IMR-90 (cell line): ENCODE measurements around the gene NKX6-2. TPM values are rescaled to one million over a fixed set of nuclear protein-coding genes. Genes with fewer than 3 reads are reported as not detected.

ENCODE experiments used
- ATAC-seq: fragments of 200-7000 bp; cut with Tn5 transposase; 2 replicates; pipeline ENCODE4 v1.9.1; 2020; ENCODE audit warnings: low read depth, mild to moderate bottlenecking, moderate library complexity
- BruUV-seq: library from RNA; stranded (reverse); fragments of 400-500 nt; replicated peaks from 2 replicates; lab custom pipeline; 2021; lab: Mats Ljungman, UMichigan
- CTCF ChIA-PET: fragments of 300-600 bp; formaldehyde crosslinking; extraction: SDS; loops from one replicate; lab custom pipeline; 2021; ENCODE audit warnings: antibody characterized with exemption; lab: Yijun Ruan, JAX
- POLR2A ChIA-PET: fragments of 300-600 bp; sonication (Branson Sonifier 250); formaldehyde crosslinking; loops from one replicate; lab custom pipeline; 2022; ENCODE audit warnings: antibody characterized with exemption; ENCODE audit not compliant: unreplicated experiment; lab: Charles Lee
- DNase-seq: peaks from one replicate; pipeline ENCODE4 v3.0.0; 2013
- H2AFZ ChIP-seq: replicated peaks from 2 replicates; pipeline ENCODE3; 2013; ENCODE audit warnings: low read length, mild to moderate bottlenecking; ENCODE audit not compliant: poor library complexity
- H2AK5ac ChIP-seq: 2 replicates; pipeline ENCODE4 v1.6.1; 2013; ENCODE audit warnings: low read depth, low read length, inconsistent platforms
- H2AK9ac ChIP-seq: replicated peaks from 2 replicates; pipeline ENCODE3; 2013; ENCODE audit warnings: mild to moderate bottlenecking, low read depth, low read length, moderate library complexity; ENCODE audit not compliant: poor library complexity
- H2BK120ac ChIP-seq: 2 replicates; pipeline ENCODE4 v1.6.1; 2013; ENCODE audit warnings: low read depth, low read length, inconsistent platforms
- H2BK15ac ChIP-seq: 3 replicates; pipeline ENCODE4 v1.6.1; 2013; ENCODE audit warnings: low read depth, low read length, inconsistent platforms
- H2BK20ac ChIP-seq: 2 replicates; pipeline ENCODE4 v1.6.1; 2013; ENCODE audit warnings: low read depth, mild to moderate bottlenecking, inconsistent platforms, low read length, moderate library complexity
- H2BK5ac ChIP-seq: 2 replicates; pipeline ENCODE4 v1.6.1; 2013; ENCODE audit warnings: mild to moderate bottlenecking, low read depth, low read length, inconsistent platforms; ENCODE audit not compliant: poor library complexity, severe bottlenecking
- H3K14ac ChIP-seq: replicated peaks from 2 replicates; pipeline ENCODE4 v1.6.1; 2013; ENCODE audit warnings: low read depth, low read length, inconsistent platforms
- H3K18ac ChIP-seq: 2 replicates; pipeline ENCODE4 v1.6.1; 2013; ENCODE audit warnings: low read depth, low read length, control low read depth
- H3K23ac ChIP-seq: 2 replicates; pipeline ENCODE4 v1.6.1; 2013; ENCODE audit warnings: low read depth, low read length, inconsistent platforms
- H3K27ac ChIP-seq: 2 replicates; pipeline ENCODE4 v1.5.1; 2013; ENCODE audit warnings: mild to moderate bottlenecking, control low read depth, low read length; ENCODE audit not compliant: insufficient read depth
- H3K27me3 ChIP-seq: 2 replicates; pipeline ENCODE4 v1.6.1; 2013; ENCODE audit warnings: low read length; ENCODE audit not compliant: control insufficient read depth, insufficient read depth
- H3K36me3 ChIP-seq: 2 replicates; pipeline ENCODE4 v1.6.1; 2013; ENCODE audit warnings: low read length, mixed read lengths; ENCODE audit not compliant: control insufficient read depth, insufficient read depth
- H3K4ac ChIP-seq: 2 replicates; pipeline ENCODE4 v1.6.1; 2013; ENCODE audit warnings: low read depth, low read length, inconsistent platforms
- H3K4me1 ChIP-seq: 2 replicates; pipeline ENCODE4 v1.6.1; 2013; ENCODE audit warnings: low read length, mixed read lengths; ENCODE audit not compliant: control insufficient read depth, insufficient read depth
- H3K4me2 ChIP-seq: 2 replicates; pipeline ENCODE4 v1.6.1; 2013; ENCODE audit warnings: low read depth, mild to moderate bottlenecking, control low read depth, low read length, moderate library complexity
- H3K4me3 ChIP-seq: 2 replicates; pipeline ENCODE4 v1.5.1; 2013; ENCODE audit warnings: low read depth, mild to moderate bottlenecking, control low read depth, low read length, moderate library complexity; ENCODE audit not compliant: insufficient read depth
- H3K56ac ChIP-seq: 2 replicates; pipeline ENCODE4 v1.6.1; 2013; ENCODE audit warnings: low read length, inconsistent platforms; ENCODE audit not compliant: insufficient read depth; ENCODE audit errors: extremely low read depth
- H3K79me1 ChIP-seq, 2 experiments: 2 replicates each; pipeline ENCODE4 v1.6.1; 2013; ENCODE audit warnings: low read length in 2 of 2, inconsistent platforms in 1 of 2, low read depth in 1 of 2
- H3K9ac ChIP-seq: 2 replicates; pipeline ENCODE4 v1.6.1; 2013; ENCODE audit warnings: low read depth, low read length, control low read depth
- H3K9me1 ChIP-seq: 2 replicates; pipeline ENCODE4 v1.6.1; 2013; ENCODE audit warnings: low read length, inconsistent platforms; ENCODE audit not compliant: insufficient read depth
- H3K9me3 ChIP-seq: 2 replicates; pipeline ENCODE4 v1.6.1; 2013; ENCODE audit warnings: low read length; ENCODE audit not compliant: control insufficient read depth, insufficient read depth
- H4K20me1 ChIP-seq: 2 replicates; pipeline ENCODE4 v1.6.1; 2013; ENCODE audit warnings: low read length, inconsistent platforms; ENCODE audit not compliant: insufficient read depth
- H4K5ac ChIP-seq: 2 replicates; pipeline ENCODE4 v1.6.1; 2013; ENCODE audit warnings: mild to moderate bottlenecking, low read depth, low read length, control low read depth
- H4K8ac ChIP-seq, 2 experiments: 2 replicates each; pipeline ENCODE4 v1.6.1; 2013; ENCODE audit warnings: low read depth in 2 of 2, low read length in 2 of 2, control low read depth in 1 of 2, inconsistent platforms in 1 of 2
- H4K91ac ChIP-seq: 2 replicates; pipeline ENCODE4 v1.6.1; 2013; ENCODE audit warnings: low read depth, low read length, inconsistent platforms; ENCODE audit not compliant: insufficient read depth
- CHD1 ChIP-seq: IDR thresholded peaks from 2 replicates; pipeline ENCODE4 v1.6.1; 2012; ENCODE audit warnings: low read depth, low read length, improper control_type of control experiment
- NFE2L2 ChIP-seq: fragments of 150-350 bp; IDR thresholded peaks from 2 replicates; pipeline ENCODE4 v1.6.1; 2016; ENCODE audit warnings: low read depth, mild to moderate bottlenecking, low read length
- WGBS, 2 experiments: methylation state at CpG; one replicate each; pipeline versions ENCODE4 v1.1.5 to v1.1.7; 2013; ENCODE audit warnings: missing lambda C conversion rate in 2 of 2; ENCODE audit not compliant: insufficient read length in 1 of 2; ENCODE audit errors: extremely low coverage in 2 of 2; 5-methylcytosine and 5-hydroxymethylcytosine counted together
- dilution Hi-C: fragments of 300-500 bp; cut with HindIII; formaldehyde crosslinking; loops from one replicate; pipeline ENCODE4 v1.14.3; 2018; ENCODE audit warnings: low sequenced_read_pairs; ENCODE audit not compliant: unreplicated experiment
- in situ Hi-C: fragments of 300-500 bp; cut with MboI; formaldehyde crosslinking; loops from 3 replicates; pipeline ENCODE4 v1.14.3; 2019; ENCODE audit warnings: low sequenced_read_pairs, inconsistent platforms, mixed read lengths
- intact Hi-C: fragments of 100-400 bp; cut with micrococcal nuclease; formaldehyde crosslinking; loops from 2 replicates; pipeline ENCODE4 v1.10.0; 2022
- polyA plus RNA-seq, 3 experiments: library from polyadenylated mRNA; depleted of rRNA; stranded (reverse); fragments of >200 nt; gene quantifications; 2 replicates each; pipeline ENCODE4 v1.2.3, GENCODE V29; 2012; ENCODE audit warnings: low replicate concordance in 1 of 3
- total RNA-seq: library from RNA; depleted of rRNA; stranded (reverse); fragments of >200 nt; gene quantifications from 2 replicates; pipeline ENCODE4 v1.2.3, GENCODE V29; 2012

The NKX6-2 gene
- total and polyA plus RNA-seq, 2 of the 4 experiments (the other 2 are of a cell fraction), result not detected

DNA sequence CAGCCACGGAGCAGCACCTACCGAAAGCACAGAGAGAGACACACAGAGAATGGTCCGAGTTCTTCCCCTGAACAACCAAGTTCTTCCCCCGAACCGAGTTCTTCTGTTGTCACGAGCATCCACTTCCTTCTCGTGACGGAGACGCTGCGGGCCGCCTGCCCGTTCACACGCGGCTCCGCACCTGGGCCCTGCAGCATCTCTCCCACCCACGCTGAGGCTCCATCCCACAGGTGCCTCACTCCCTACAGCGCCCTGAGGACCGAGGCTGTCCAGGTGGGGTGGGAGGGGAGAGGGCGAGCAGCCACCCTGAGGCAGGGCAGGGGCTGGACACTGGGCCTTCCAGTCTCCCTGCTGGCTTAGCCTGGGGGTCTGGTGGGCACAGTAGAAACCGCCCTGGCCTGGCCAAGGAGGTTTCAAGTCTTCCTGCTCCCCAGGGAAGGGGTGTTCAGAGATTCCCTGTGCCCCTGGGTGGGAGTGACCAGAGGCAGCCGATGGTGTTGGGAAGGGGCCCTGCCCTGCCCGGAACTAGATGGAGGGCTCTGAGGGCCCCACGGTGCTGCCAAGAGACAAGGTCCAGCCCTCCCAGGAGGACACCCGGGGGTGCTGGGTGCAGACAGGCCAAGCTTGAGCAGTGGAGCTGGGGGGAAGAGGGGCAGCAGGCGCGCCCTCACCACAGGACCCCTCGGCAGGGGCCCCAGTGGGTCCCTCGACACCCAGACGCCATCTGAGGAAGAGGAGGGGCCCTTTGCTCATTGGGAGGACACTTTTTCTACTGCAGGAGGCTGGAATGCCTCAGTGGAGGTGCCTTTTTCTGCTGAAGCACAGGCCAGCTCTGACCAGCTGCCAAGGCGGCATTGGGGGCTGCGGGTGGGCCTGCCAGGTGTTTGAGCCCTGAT lies 5.2 kb upstream of the NKX6-2 start:
- no peak overlapping the region for H4K8ac ChIP-seq
- no peaks in the 10 kb centered on the region for H4K20me1 ChIP-seq
- H3K9ac ChIP-seq, result no peak overlapping the region
- no peak overlapping the region for H2BK20ac ChIP-seq
- no peak overlapping the region for H2AFZ ChIP-seq
- no peak overlapping the region for H2BK5ac ChIP-seq
- no peak overlapping the region for H3K18ac ChIP-seq
- H4K91ac ChIP-seq, result no peak overlapping the region
- H3K9me1 ChIP-seq, result no peaks in the 10 kb centered on the region
- no peak overlapping the region for H3K14ac ChIP-seq
- H2BK120ac ChIP-seq, result no peak overlapping the region
- no peak overlapping the region for H3K23ac ChIP-seq
- no peak overlapping the region for H2BK15ac ChIP-seq
- no peaks in the 10 kb centered on the region for H3K36me3 ChIP-seq
- H3K27me3 ChIP-seq, result peaks cover 50% of the 10 kb centered on the region
- ATAC-seq (no peak), DNase-seq (no peak)
- no peak overlapping the region for H4K5ac ChIP-seq
- ChIA-PET POLR2A (no interaction called here), CTCF (interaction anchor here (1.4 kb wide), 1 partner anchor 137 kb away, joined by 3 read pairs; no protein-coding TSS in a partner anchor)
- H3K4ac ChIP-seq, result no peak overlapping the region
- no peak overlapping the region for H2AK5ac ChIP-seq
- dilution Hi-C loops, result no loop called here
- no TSS peak for BruUV-seq
- intact Hi-C loops, result no loop called here
- H3K79me1 ChIP-seq, result no peaks in the 10 kb centered on the region
- no peaks in the 10 kb centered on the region for H3K9me3 ChIP-seq
- no peaks in the 10 kb centered on the region for H3K4me1 ChIP-seq
- H3K27ac ChIP-seq, result no peak overlapping the region
- H2AK9ac ChIP-seq, result no peak overlapping the region
- WGBS, 2 experiments, result 55% methylated on average over 6 of the region's 31 CpGs; no CpG with 5 or more reads in 1 of the 2 experiments
- no peak overlapping the region for H3K4me3 ChIP-seq
- no peak overlapping the region for H3K4me2 ChIP-seq
- H3K56ac ChIP-seq, result no peak overlapping the region
- in situ Hi-C loops, result no loop called here
- TF ChIP-seq NFE2L2 (no peak), CHD1 (no peak)
